Muscle of leg (tissue), 11 donors: Measurements from ENCODE around the gene TUFT1. TPM values are rescaled to one million over a fixed set of nuclear protein-coding genes. Genes with fewer than 3 reads are reported as not detected.
A peak's percentile ranks its signal among the peaks of the same experiment; 100 is the strongest.

ENCODE experiments used
- DNase-seq: peaks from one replicate; pipeline ENCODE4 v3.0.0; 2013
- H3K27ac ChIP-seq: one replicate; pipeline ENCODE4 v1.5.1; 2013; ENCODE audit warnings: mild to moderate bottlenecking, low read length, control low read depth
- H3K27me3 ChIP-seq: one replicate; pipeline ENCODE4 v1.6.1; 2013; ENCODE audit warnings: low read length; ENCODE audit not compliant: control insufficient read depth, insufficient read depth
- H3K36me3 ChIP-seq: one replicate; pipeline ENCODE4 v1.6.1; 2013; ENCODE audit warnings: low read length; ENCODE audit not compliant: control insufficient read depth, insufficient read depth
- H3K4me1 ChIP-seq: one replicate; pipeline ENCODE4 v1.6.1; 2013; ENCODE audit warnings: low read length; ENCODE audit not compliant: control insufficient read depth, insufficient read depth
- H3K4me3 ChIP-seq: one replicate; pipeline ENCODE4 v1.5.1; 2013; ENCODE audit warnings: low read length, control low read depth
- H3K9me3 ChIP-seq: replicated peaks from 2 replicates; pipeline ENCODE4 v1.6.1; 2013; ENCODE audit warnings: low read depth, low read length; ENCODE audit not compliant: control insufficient read depth
- WGBS: methylation state at CpG from one replicate; pipeline ENCODE4 v1.1.5; 2013; ENCODE audit warnings: missing lambda C conversion rate; ENCODE audit not compliant: insufficient coverage; 5-methylcytosine and 5-hydroxymethylcytosine counted together
- polyA plus RNA-seq, 8 donors: library from polyadenylated mRNA; unstranded; fragments of 120-200 nt; gene quantifications; one replicate each; pipeline versions ENCODE4 v1.2.1 to v1.2.3, GENCODE V29; 2013; ENCODE audit warnings: inconsistent platforms in 1 of 8, low replicate concordance in 1 of 8; ENCODE audit not compliant: insufficient read length in 8 of 8, insufficient read depth in 1 of 8
- total RNA-seq: library from RNA; stranded (reverse); fragments of 120-200 nt; gene quantifications from one replicate; pipeline ENCODE4 v1.2.4, GENCODE V29; 2013

The TUFT1 gene
- total and polyA plus RNA-seq, 9 donors: 6.0 to 9.6 (median 7.0) TPM

- H3K27me3 ChIP-seq: peaks cover 4% of the 10 kb centered on the region
- no peak overlapping the region for H3K27ac ChIP-seq
- H3K4me1 ChIP-seq: no peaks in the 10 kb centered on the region
- no peak for DNase-seq
- H3K4me3 ChIP-seq: no peak overlapping the region
- H3K36me3 ChIP-seq: no peaks in the 10 kb centered on the region
- whole genome bisulfite sequencing: 63% methylated on average over 4 of the region's 5 CpGs
- no peaks in the 10 kb centered on the region for H3K9me3 ChIP-seq
Observed at GRCh38 chr1:151502035-151502700, 37.9 kb upstream of the TUFT1 start.

GRCh38 chr1:151502859-151503780, 37.0 kb upstream of the TUFT1 start:
- WGBS: 54% methylated on average over 6 of the region's 7 CpGs
- Histone ChIP-seq H3K4me3 (no peak overlapping the region), H3K27me3 (peaks cover 4% of the 10 kb centered on the region), H3K36me3 (no peaks in the 10 kb centered on the region), H3K4me1 (no peaks in the 10 kb centered on the region), H3K9me3 (no peaks in the 10 kb centered on the region), H3K27ac (no peak overlapping the region)
- no peak for DNase-seq

GRCh38 chr1:151504252-151504651, 35.9 kb upstream of the TUFT1 start:
- no peak overlapping the region for H3K27ac ChIP-seq
- WGBS: no CpG with 5 or more reads among the region's 3 CpGs
- H3K27me3 ChIP-seq: peaks cover 2% of the 10 kb centered on the region
- DNase-seq: no peak
- H3K9me3 ChIP-seq: no peaks in the 10 kb centered on the region
- no peaks in the 10 kb centered on the region for H3K36me3 ChIP-seq
- H3K4me1 ChIP-seq: no peaks in the 10 kb centered on the region
- H3K4me3 ChIP-seq: no peak overlapping the region

- Histone ChIP-seq H3K4me1 (no peaks in the 10 kb centered on the region), H3K4me3 (no peak overlapping the region), H3K9me3 (no peaks in the 10 kb centered on the region), H3K36me3 (no peaks in the 10 kb centered on the region), H3K27me3 (peaks cover 4% of the 10 kb centered on the region), H3K27ac (no peak overlapping the region)
- DNase-seq: no peak
- 100% methylated on average over 1 of the region's 4 CpGs for WGBS
Observed at GRCh38 chr1:151504759-151505158, 35.4 kb upstream of the TUFT1 start.

GRCh38 chr1:151508833-151509232, 31.3 kb upstream of the TUFT1 start:
- WGBS: 82% methylated on average over 2 of the region's 6 CpGs
- Histone ChIP-seq H3K4me1 (peaks cover 19% of the 10 kb centered on the region), H3K9me3 (no peaks in the 10 kb centered on the region), H3K4me3 (no peak overlapping the region), H3K27me3 (peaks cover 34% of the 10 kb centered on the region), H3K27ac (no peak overlapping the region), H3K36me3 (no peaks in the 10 kb centered on the region)
- no peak for DNase-seq

GRCh38 chr1:151509350-151510019, 30.6 kb upstream of the TUFT1 start:
- Histone ChIP-seq H3K4me3 (no peak overlapping the region), H3K27me3 (peaks cover 40% of the 10 kb centered on the region), H3K27ac (no peak overlapping the region), H3K4me1 (peaks cover 19% of the 10 kb centered on the region), H3K36me3 (no peaks in the 10 kb centered on the region), H3K9me3 (no peaks in the 10 kb centered on the region)
- no peak for DNase-seq
- 100% methylated on average over 3 of the region's 15 CpGs for WGBS

- 71% methylated on average over 1 of the region's 9 CpGs for WGBS
- Histone ChIP-seq H3K4me3 (no peak overlapping the region), H3K9me3 (no peaks in the 10 kb centered on the region), H3K27me3 (peaks cover 40% of the 10 kb centered on the region), H3K4me1 (peaks cover 19% of the 10 kb centered on the region), H3K36me3 (no peaks in the 10 kb centered on the region), H3K27ac (no peak overlapping the region)
- no peak for DNase-seq
Observed at GRCh38 chr1:151510020-151510405, 30.1 kb upstream of the TUFT1 start.

- peaks cover 40% of the 10 kb centered on the region for H3K27me3 ChIP-seq
- peak overlapping the region; percentile 62 for H3K27ac ChIP-seq
- H3K9me3 ChIP-seq: no peaks in the 10 kb centered on the region
- WGBS: 0% methylated on average over 6 of the region's 10 CpGs
- H3K4me3 ChIP-seq: peak overlapping the region; percentile 67
- H3K36me3 ChIP-seq: no peaks in the 10 kb centered on the region
- DNase-seq: no peak
- H3K4me1 ChIP-seq: peaks cover 19% of the 10 kb centered on the region
Observed at GRCh38 chr1:151510614-151510956, 29.5 kb upstream of the TUFT1 start.

- peak within 1 kb of the TSS; percentile 62 for H3K27ac ChIP-seq
- DNase-seq: peak; percentile 92
Observed at GRCh38 chr1:151510957-151511635, 29.0 kb upstream of the TUFT1 start, which contains the start of gene CGN. CGN (plus strand) TSS chr1:151511387; CDS start chr1:151518520, 7,133 bp downstream.

More at GRCh38 chr1:151510957-151511635, 29.0 kb upstream of the TUFT1 start, which contains the start of gene CGN:
- no peaks in the 10 kb centered on the region for H3K9me3 ChIP-seq
- H3K36me3 ChIP-seq: no peaks in the 10 kb centered on the region
- H3K4me3 ChIP-seq: peak within 1 kb of the TSS; percentile 67
- H3K4me1 ChIP-seq: peaks cover 19% of the 10 kb centered on the region
- WGBS: under 1% methylated on average over 68 of the region's 68 CpGs
- H3K27me3 ChIP-seq: peaks cover 40% of the 10 kb centered on the region
